Hematopoietic multipotent progenitor cell treated with erythropoietin and hydrocortisone succinate and interleukin-3 and kit ligand, for 4 days (in vitro differentiated cells): ENCODE measurements around the gene SERPINE1.

Experiments used
- DNase-seq: peaks from one replicate; pipeline ENCODE4 v3.0.0-alpha.2; 2015

The SERPINE1 gene

DNA sequence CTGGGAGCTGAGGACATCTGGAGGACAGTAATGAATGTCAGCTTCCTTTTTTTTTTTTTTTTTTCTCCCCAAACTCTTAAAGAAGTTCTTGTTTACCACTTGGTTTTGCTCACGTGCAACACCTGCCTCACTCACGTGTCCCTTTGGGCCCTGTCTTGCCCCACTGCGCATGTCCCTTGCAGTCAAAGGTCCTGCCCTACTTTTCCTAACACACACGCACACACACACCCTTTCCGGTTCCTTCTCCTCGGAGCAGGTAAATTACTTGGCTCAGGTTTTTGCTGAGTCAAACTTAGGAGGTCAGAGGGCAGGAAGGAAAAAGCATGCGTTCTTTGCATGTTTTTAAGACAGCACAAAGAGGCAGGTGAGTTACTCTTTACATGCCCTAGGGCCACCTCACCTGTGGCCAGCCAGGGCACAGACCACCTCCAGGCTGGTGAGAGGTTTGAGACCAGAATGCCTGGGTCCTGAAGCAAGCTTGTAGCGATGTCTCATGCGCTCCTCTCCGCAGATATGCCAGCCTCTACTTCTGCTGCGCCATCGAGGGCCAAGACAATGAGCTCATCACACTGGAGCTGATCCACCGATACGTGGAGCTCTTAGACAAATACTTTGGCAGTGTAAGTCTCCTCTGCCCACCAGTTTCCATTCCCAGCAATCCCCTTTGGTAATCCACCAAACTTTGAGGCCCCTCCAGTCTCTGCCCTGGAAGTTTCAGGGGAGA, 30.1 kb downstream of the SERPINE1 start:
- DNase-seq: no peak

DNA sequence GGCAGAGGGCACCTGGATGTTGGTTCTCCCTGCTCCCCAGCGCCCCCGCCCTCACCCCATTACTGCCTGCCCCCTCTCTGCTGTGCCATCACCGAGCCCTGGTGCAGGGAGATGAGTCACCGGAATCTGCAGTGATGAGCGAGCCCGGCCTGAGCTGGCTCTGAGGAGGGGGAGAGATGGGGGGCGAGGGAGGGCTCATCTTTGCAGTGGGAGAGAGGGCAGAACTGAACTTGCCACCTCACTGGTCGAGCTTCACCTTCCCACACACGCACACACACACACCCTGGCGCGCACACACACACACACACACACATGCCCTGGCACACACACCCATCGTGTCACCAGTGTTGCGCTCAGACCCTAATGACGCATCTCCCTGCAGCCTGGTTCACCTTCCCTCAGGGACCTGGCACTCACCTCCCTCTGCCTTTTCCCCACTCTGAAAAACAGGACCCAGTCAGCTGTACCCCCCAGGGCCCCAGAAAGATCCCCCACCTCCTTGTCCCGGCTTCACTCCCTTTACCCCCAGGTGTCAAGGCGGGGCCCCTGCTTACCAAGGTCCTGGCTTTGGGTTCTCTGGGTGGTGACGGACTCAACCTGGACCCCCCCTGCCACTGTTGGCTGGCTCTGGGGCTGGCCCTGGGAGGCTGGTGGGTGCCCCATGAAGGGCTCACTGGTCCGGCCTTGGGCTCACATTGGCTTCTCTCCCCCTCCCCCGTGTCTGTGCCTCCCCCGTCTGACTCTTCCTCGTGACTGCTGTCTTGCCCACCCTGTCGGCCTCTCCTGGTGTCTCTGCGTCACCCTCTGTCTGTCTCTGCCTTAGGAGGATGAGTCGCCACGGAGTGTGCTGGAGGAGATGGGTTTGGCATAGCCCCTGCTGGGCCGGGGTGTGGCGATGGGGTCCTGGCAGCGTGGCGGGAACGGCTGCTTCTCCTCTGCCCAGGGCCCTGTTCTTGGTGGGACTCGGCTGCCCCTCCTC, 33.1 kb downstream of the SERPINE1 start:
- no peak for DNase-seq

DNA sequence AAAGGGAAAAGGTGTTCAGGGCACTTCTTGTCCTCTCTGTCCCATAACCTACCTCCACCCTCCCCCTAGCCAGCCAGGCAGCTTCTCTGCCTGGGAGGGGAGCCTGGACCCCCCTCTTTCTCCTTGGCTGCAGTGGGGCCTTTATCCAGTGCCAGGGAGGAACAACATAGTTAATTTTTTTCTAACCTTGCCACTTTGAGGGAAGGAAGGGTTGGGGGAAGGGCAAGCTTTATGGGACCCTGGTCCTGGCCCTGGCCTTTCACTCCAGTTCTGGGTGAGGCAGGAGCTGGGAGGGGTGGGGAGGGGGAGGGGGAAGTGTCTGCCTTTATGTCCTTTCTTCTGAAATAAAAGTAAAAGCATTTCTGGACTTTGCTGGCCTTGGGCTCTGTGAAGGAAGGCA, 34.0 kb downstream of the SERPINE1 start:
- no peak for DNase-seq

DNA sequence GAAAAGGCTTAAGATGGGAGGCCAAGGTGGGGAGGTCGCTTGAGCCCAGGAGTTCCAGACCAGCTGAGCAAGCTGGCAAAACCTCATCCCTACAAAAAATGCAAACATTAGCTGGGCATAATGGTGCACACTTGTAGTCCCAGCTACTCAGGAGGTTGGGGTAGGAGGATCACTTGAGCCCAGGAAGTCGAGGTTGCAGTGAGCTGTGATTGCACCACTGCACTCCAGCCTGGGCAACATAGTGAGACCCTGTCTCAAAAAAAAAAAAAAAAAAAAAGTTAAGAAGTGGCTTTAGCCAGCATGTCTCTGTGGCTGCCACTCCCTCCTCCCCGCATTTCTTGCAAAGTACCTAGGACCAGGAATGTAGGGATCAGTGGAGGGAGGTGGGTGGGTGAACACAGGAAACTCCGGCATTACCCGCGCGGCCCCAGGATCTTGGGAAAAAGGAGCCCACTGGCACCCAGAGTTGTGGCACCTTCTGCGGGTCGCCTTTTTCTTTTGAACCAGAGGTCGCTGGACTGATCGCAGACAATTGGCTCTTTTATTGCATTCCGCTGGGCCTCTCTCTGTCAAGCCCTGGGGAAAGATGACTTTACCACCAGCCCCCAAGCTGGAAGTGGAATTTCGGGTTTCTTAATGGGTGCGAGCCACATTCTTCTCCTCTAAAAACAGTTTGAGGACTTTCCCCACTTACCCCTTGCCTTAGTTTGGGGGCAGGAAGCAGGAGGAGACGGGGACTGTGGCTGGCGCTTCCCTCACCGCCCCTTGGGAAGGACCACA, 35.0 kb downstream of the SERPINE1 start:
- no peak for DNase-seq

DNA sequence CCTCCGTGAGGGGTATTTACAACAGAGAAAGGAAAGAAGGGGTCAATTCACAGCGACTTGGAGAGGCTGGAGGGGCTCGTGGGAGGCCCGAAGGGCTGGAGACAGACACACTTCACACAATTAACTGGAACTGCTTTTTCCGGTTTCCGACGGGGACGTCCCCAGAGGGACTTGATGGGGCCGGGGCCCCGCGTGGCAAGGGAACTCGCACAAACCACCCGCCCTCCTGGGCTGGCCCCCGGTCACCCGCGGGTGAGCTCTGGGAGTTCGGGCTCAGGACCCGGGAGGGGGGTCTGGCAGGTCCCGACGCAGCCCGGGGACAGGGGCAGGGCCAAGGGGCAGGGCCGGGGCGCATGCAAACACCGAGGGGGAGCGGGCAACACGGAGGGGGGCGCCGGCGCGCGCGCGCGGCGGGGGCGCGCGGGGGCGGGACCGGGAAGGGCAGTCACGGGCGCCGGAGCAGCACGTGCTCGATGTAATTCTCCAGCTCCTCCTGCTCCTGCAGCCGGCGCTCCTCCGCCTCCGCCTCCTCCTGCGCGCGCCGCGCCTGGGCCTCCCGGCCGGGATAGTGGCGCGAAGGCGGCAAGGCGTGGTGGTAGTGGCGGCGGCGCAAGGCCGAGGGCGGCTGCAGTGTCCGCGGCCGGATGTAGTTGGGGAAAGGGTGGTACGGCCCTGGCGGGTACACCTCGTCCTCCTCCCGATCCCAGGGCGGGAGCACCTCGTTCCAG, 35.8 kb downstream of the SERPINE1 start:
- peak; percentile 74 for DNase-seq

DNA sequence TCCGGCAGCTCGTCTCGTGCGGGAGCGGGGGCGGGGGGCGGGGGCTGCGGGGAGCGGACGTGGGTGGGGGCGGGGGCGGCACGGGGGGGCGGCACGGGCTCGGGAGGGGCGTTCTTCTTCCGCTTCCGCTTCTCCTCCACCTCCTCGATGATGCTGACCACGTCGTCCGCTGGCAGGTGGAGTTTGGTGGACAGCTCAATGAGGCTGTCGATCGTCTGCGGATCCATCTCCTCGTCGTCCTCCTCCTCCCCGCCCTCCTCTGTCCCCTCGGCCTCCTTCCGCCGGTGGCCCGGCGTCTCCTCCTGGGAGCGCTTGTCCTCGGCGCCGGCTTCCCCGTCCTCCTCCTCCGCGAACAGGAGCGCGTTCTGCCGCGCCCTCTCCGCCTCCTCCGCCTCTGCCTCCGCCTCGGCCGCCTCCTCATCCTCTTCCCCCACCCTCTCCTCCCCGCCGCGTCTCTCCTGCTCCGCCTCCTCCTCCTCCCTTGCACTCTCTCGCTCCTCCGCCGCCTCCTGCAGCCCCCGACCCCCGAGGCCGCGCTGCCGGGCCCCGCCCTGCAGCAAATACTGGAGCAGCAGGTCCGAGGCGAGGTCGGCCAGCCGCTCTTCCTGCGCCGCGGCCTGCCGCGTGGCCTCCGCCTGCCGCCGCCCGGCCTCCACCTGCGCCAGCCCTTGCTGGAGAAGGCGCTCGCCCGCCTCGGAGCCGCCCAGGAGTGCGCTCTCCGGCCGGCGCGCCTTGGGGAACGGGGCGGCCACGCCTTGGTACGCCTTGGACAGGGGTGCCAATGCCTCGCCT, 36.6 kb downstream of the SERPINE1 start:
- DNase-seq: peak; percentile 43

DNA sequence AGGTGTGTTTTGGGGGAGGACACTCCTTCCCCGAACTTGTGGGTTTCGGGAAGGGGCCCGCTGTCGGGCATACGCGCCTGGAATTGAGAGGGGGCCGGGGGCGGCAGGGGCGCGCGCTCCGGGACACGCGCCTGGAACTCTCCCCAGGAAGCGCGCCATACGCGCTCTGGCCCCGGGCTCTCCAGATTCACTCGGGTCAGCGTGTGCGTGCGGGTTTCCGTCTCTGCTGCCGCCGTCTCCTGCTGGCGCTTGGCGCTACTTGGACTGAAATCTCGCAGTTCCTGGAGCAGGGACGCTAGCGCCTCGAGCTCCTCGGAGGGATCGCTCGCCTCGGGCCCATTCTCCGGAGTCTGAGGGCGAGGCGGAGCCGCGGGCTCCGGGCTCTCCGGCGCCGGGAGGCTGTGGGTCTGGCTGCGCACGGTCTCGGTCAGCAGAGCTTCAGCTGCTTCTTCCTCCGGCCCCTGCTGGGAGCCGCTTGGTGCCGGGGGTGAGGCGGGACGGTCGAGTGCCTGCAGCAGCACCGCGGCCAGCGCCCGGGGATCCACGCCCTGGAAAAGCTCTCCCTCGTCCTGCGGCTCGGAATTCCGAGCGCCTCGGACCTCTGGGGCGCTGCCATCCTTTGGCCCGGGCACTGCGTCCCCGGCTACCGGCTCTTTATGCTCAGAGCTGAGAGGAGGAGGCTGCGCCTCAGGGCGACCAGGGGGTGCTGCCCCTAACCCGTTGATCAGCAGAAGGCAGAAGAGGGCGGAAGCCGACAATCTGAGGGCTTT, 37.4 kb downstream of the SERPINE1 start:
- DNase-seq: peak; percentile 61

DNA sequence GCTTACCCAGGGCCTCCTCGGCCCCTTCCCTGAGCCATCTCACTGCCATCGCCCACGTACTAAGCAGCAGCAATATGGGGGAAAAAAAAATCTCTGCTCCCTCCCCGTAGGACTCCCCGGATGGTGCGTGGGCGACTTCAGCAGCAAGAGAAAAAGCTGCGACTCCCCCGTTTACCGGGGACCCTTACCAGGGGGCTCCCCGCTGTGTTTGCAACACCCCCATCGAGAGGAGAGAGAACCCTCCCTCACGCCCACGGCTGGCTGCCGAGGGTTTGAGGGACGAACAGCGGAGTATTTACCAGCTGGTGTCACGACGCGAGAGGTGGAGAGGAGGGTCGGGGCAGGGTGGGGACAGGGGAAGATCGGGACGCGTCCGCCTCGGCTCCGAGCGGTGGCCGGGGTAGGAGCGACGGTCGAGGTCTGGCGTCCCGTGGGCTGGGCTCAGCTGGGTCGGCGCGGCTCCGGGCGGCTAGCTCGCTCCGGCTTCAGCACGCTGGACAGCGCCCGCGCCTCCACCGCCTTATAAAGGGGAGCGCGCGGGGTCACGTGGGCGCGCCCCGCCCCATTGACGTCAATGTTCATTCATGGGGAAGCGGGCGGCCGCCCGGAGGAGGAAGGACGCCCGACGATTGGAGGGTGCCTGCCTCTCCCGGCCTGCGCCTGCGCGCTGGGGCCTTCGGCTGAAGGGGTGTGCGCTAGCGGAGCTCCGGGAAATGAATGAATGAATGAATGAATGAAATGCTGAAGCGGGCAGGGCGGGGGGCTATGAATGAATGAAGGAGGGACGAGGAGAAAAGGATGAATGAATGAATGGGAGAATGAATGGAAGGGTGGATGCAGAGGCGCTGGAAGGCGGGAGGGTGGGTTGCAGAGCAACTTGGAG, 38.4 kb downstream of the SERPINE1 start, which contains the start of gene VGF:
VGF (minus strand) TSS at position 495 of the 883 bp plus-strand sequence. CDS start 726 bp downstream, outside the sequence.
- peak; percentile 98 for DNase-seq

DNA sequence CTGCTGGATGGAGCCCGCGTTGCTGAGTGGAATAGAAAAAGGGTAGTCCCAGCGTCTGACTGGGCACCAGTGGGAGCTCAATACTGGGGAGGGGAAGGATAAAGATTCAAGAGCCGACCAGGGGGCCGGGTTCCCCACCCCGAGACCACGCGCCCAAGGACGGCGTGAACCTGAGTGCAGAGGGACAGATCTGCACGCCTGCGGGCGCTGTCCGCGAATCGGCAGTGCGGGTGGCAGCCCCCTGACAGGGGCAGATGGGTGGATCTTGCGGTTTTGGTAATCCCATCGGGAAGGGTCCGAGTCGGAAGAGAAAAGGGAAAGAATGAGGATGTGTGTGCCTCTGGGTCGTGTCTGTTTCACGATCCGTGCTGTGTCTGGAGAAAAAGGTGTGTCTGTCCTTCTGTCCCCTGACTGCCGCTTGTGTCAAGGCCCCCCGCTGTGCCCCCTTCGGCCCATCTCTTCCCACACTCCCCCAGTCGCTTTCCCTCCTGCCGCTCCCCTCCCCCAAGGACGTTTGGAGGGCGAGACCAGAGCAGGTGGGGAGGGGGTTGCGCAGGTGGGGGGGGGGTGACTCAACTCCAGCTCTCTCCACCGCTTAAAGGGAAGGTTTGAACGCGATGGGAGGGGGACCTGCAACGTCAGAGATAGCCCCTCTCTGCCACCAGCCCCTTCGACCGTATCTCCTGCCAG, 39.2 kb downstream of the SERPINE1 start:
- DNase-seq: no peak

DNA sequence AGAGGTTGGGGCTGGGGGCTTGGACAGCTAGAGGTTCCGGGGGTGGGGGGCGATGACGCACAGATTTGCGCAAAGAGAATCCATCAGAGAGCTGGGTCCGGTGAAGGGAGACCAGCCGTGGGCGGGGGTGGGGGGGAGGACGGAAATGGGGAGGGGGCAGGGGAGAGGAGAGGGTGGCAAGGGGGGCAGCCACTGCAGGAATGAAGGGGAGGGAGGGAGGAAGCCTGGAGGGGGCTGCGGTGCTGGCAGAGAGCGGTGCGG, 39.7 kb downstream of the SERPINE1 start:
- no peak for DNase-seq

DNA sequence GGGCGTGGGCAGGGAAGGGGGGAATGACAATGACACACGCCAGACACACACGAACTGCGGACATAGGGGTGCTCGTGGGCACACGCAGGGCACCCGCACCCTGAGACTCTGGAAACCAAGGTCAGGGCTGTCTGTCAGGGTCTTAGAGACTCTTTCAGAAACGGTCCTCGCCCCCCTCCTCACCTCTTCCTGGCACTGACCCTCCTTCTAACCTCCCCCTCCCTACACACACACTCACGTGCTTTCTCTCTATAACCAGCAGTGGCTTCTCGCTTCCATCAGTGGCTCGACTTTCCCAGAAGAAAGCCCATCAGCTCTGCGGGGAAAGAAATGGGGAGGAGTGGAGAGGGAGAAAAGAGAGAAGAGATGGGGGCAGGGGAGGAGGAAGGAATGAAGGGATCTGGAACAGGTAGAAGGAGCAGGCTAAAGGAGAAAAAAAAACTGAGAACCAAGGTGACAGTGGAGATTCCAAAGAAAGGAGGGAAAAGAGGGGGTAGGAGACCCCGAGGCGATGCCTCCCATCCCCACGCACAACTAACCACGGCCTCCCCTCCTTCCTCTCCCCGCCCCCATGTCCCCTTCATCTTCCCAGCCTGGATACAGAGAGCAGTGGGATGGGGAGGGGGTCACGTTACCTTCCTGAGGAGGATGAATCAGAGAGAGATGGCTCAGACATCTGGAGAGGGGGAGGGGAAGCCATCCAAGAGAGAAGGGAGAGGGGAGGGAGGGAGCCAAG, 40.2 kb downstream of the SERPINE1 start:
- no peak for DNase-seq

DNA sequence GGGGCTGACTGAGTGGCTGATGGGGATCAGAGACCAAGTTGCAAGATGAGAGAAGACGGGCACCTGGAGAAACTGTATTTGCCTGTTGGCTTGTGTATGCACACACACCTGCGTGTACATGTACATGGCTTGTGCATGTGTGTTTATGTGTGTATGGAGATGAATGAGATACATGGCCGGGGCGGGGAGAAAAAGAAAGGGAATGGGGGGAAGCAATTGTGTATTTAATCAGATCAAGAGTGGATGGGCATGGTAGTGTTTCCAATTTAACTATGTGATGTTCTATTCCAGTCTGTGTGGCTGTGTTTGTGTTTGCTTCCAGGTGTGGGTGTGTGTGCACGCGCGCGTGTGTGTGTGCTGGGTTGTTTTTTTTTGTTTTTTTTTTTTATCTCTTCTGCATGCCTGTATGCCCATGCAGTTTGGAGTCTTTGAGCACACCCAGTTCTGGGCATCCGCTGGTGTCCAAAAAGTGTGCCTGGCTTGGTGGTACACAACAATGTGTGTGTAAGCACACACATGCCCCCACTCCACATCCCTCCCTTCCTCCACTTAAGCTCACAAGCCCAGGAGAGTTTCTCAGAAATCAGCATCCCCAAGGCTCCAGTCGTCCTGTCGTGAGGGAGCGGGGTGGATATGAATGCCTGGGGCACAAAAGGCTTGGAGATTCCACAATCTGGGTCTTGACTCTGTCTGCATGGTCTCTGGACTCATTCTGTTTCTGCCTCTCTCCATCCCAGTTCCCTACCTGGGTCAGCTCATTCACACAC, 40.9 kb downstream of the SERPINE1 start:
- DNase-seq: no peak

DNA sequence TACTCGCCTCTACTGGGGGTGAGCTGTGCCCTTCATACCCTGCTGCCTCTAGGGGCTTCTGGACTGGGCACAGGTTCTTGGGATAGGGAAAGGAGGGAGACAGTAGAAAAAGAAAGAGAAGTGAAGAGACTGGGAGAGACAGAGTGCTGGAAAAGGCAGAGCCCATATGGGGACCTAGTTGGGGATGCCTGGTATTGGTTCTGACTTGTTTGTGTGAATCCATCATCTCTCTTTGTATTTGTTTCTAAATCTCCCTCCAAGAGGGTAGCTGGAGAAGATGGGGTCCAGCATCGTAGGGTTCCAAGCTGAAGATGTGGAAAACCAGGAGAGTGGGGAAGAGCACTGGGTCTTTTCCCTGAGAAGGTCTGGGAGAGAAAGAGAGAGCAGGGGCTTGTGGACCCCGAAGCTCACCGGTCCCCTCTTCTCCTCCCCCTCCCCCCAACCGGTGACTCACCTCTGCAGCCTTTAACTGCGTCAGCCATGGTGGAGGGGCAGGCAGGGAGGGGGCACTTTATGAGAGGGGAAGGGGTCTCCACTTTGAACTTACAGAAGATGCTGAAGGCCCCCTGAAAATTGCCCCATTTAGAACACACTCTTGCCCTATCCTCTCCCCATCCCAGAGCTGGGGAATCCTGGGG, 41.6 kb downstream of the SERPINE1 start:
- DNase-seq: no peak

DNA sequence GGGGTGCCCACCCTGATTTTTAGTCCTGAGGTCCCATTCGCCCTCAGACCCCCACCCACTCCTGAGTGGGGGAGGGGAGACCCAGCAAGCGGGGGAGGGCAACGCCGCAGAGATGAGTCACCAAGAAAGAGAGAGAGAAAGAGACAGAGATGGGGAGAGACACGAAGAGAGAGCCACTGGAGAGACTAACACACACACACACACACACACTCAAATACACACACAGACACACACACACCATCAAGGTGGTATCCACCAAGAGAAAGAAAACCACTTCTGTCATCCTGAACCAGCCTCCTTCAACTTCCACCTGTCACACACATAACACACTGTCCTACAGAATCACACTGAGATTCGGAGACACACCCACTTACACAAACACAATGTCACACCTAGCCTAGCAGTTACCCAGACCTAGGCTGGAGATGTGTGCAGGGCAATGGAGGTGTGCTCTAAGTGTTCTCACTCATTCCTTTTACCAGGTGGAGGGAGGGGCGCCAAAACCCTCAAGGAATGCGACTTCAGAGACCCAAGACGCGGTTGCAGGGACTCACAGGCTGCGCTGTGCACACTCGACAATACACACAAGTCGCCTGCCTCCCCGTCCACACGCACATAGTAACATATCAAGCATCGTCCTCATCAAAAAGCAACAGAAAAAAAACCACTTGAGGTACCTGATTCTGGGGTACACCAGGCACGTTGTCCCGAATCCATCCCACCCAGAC, 42.4 kb downstream of the SERPINE1 start:
- no peak for DNase-seq

DNA sequence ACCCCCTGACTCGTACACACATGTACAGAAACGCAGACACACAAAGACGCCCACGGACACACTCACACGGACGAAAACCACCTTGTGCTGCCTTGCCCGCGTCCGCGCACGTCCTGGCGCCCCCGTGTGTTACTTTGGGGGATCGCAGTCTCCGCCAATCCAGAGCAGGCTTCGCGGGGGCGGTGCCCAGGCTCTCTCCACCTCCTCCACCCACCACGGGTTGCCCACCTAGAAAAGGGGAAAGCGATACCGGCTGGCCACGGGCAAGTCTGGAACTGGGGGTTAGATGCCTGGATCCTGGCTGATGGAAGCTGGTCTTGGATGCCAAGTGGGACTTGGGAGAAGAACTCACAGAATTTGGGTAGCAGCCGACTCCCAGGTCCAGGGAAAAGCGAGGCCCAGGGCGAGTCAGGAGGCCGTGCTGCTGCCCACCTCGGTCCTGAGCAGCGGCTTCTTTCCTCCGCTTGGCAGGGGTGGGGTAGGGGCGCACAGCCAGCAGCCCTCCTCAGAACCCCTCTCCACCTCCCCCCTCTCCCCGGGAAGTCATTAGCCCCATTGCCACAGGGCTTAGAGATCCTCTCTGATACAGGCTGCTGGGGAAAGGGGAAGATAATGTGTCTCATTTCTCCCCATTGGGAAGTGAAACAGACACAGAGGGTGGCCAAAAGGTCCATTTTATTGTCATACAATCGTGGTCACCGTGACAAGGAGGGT, 43.1 kb downstream of the SERPINE1 start:
- peak; percentile 80 for DNase-seq
